Nephron (organoid): Measurements from ENCODE around the gene MAPK6.

ENCODE experiments used
- H3K27ac Mint-ChIP-seq, 3 experiments: 2 replicates each; pipeline ENCODE4 v1.8.0; 2020; ENCODE audit warnings: mixed read lengths in 3 of 3, mild to moderate bottlenecking in 2 of 3, moderate library complexity in 1 of 3
- H3K27me3 Mint-ChIP-seq: 2 replicates; pipeline ENCODE4 v1.8.0; 2021; ENCODE audit warnings: low read depth, mild to moderate bottlenecking, moderate library complexity, mixed read lengths
- H3K36me3 Mint-ChIP-seq: 2 replicates; pipeline ENCODE4 v1.8.0; 2020; ENCODE audit warnings: low read depth, mixed read lengths
- H3K4me1 Mint-ChIP-seq: 2 replicates; pipeline ENCODE4 v1.8.0; 2020; ENCODE audit warnings: mixed read lengths
- H3K4me3 Mint-ChIP-seq, 3 experiments: 2 replicates each; pipeline ENCODE4 v1.8.0; 2020; ENCODE audit warnings: mild to moderate bottlenecking in 3 of 3, mixed read lengths in 3 of 3, moderate library complexity in 2 of 3
- H3K9me3 Mint-ChIP-seq: 2 replicates; pipeline ENCODE4 v1.8.0; 2020; ENCODE audit warnings: mixed read lengths
- TF ChIP-seq, protein P1 (sequence below), 3 experiments: fragments of 200-600 bp; sonication (generic); IDR thresholded peaks; one replicate each; pipeline ENCODE4 v1.5.0; 2021; ENCODE audit warnings: antibody characterized with exemption in 3 of 3; ENCODE audit not compliant: unreplicated experiment in 3 of 3

Gene MAPK6

DNA sequence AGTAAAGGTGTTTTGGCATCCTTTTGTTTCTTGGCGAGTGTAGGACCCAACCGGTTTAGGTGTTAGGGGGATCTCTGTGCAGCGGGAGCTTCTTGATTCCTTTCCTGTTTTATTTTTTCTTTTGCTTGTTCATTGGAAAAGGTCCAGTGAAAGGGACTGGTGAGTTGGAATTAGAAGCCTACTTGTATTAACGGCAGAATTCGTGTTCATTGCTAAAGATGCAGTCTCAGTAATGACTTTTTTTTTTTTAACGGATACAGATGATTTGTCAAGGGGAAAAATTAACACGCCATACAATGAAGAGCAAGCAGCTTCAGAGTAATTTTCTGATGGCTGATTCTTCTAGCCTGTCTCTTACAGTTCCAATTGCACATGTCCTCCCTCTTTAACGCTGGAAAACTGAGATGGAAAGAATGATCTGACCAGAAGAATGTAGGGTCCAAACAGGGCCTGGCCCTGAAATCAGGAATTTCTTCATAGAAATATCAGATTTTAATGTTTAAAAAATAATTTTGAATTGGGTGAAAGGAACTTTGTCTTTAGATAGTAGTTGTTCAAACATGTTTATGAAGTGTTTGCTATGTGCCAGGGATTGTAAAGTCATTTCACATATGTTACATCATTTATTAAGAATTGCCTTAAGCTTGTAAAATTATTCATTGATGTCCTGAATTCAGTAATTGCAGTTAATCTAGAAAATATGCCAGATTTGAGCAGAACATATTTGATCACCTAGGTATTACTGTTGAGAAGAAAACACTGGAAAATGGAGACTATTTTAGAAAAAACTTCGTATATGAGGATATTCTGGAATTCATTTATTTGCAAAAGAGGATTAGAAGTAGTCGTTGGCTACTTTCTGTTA, 1.4 kb downstream of the MAPK6 start:
- Mint-ChIP-seq H3K27ac (peak overlapping the region; percentile 94 to 99 (median 96)), H3K36me3 (no peaks in the 10 kb centered on the region), H3K27me3 (peaks cover 3% of the 10 kb centered on the region), H3K9me3 (no peaks in the 10 kb centered on the region), H3K4me1 (peaks cover 33% of the 10 kb centered on the region), H3K4me3 (peak overlapping the region; percentile 88 to 92 (median 92))
- TF ChIP-seq, protein P1, sequence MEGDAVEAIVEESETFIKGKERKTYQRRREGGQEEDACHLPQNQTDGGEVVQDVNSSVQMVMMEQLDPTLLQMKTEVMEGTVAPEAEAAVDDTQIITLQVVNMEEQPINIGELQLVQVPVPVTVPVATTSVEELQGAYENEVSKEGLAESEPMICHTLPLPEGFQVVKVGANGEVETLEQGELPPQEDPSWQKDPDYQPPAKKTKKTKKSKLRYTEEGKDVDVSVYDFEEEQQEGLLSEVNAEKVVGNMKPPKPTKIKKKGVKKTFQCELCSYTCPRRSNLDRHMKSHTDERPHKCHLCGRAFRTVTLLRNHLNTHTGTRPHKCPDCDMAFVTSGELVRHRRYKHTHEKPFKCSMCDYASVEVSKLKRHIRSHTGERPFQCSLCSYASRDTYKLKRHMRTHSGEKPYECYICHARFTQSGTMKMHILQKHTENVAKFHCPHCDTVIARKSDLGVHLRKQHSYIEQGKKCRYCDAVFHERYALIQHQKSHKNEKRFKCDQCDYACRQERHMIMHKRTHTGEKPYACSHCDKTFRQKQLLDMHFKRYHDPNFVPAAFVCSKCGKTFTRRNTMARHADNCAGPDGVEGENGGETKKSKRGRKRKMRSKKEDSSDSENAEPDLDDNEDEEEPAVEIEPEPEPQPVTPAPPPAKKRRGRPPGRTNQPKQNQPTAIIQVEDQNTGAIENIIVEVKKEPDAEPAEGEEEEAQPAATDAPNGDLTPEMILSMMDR (IDR thresholded peaks at IDR 0.05; ENCODE audit: unreplicated experiment in 3 of 3) = no peak

DNA sequence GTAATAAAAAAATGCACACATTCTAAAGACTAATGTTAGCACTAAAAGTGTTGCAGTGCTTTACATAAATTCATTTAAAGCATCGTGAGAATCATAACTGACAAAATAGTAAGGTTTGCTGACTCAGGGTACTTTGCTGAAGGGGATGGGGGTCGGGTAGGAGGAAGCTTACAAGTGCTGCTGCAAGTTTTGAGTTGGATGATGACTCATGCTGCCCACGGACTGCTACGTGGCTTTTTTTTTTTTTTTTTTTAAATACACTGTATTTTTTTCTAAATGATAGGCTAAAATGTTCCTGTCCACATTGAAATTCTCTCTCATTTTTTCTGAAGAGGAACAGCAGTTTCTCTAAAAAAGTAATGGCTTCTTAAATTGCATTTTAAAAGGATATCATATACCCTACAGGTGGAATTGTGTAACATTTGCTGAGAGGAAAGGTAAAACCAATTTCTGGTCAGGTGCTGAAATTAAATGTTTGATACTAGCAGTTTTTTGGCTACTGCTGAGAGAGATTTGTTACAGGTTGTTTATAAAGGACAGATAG, 2.2 kb downstream of the MAPK6 start:
- no peaks in the 10 kb centered on the region for H3K9me3 Mint-ChIP-seq
- no peaks in the 10 kb centered on the region for H3K36me3 Mint-ChIP-seq
- H3K27ac Mint-ChIP-seq = peak overlapping the region; percentile 94 to 99 (median 96)
- H3K27me3 Mint-ChIP-seq = peaks cover 3% of the 10 kb centered on the region
- peaks cover 33% of the 10 kb centered on the region for H3K4me1 Mint-ChIP-seq
- TF ChIP-seq, protein P1 (IDR thresholded peaks at IDR 0.05; ENCODE audit: unreplicated experiment in 3 of 3) = no peak
- peak overlapping the region; percentile 88 to 92 (median 92) for H3K4me3 Mint-ChIP-seq

DNA sequence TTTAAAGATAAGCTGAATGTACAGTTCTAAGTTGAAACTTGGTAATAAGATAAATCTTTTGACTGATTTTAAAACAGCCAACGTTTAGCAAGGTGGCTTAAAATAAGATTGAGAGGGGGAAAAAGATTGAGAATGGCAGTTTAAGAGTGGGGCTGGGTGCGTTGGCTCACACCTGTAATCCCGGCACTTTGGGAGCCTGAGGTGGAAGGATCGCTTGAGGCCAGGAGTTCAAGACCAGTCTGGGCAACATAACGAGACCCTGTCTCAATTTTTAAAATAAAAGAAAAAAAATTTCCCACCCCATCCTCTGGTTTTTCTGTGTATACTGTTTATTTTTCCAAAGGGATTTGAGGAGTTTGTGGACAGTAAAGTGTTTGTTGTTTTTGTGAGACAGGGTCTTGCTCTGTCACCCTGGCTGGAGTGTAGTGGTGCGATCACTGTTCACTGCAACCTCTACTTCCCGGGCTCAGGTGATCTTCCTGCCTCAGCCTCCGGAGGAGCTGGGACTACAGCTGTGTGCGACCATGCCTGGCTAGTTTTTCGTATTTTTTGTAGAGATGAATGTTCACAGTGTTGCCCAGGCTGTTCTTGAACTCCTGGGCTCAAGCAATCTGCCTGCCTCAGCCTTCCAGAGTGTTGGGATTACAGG, 3.0 kb downstream of the MAPK6 start:
- peaks cover under 1% of the 10 kb centered on the region for H3K27me3 Mint-ChIP-seq
- peak overlapping the region; percentile 25 to 45 (median 44) for H3K4me3 Mint-ChIP-seq
- H3K9me3 Mint-ChIP-seq = no peaks in the 10 kb centered on the region
- peaks cover 33% of the 10 kb centered on the region for H3K4me1 Mint-ChIP-seq
- TF ChIP-seq, protein P1 (IDR thresholded peaks at IDR 0.05; ENCODE audit: unreplicated experiment in 3 of 3) = no peak
- H3K27ac Mint-ChIP-seq = peak overlapping the region in 2 of 3 experiments; percentile 25 to 94
- H3K36me3 Mint-ChIP-seq = no peaks in the 10 kb centered on the region

DNA sequence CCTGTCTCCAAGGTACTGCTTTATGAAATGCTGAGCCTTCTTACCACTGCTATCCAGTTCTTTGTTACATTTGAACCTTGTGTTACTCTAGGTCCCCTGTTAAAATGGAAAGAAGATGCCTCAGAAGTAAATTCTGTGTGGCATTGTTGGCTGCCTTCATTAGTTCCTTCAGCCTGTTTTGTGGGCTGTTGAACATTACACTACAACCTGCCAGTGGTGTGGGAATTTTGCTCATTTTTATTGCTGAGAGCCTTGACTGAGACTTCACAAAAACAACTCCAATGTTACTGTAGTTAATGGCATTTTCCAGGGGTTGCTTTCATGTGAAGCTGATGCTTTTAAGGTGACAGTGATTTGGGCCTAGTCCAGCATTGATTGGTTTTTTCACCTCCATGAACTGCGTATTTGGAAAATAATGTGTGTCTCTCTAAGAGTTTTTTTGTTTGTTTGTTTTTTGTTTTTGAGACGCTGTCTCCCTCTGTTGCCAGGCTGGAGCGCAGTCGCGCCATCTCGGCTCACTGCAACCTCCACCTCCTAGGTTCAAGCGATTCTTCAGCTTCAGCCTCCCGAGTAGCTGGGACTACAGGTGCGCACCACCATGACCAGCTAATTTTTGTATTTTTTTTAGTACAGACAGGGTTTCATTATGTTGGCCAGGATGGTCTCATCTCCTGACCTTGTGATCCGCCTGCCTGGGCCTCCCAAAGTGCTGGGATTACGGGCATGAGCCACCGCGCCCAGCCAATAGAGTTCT, 4.3 kb downstream of the MAPK6 start:
- peaks cover 3% of the 10 kb centered on the region for H3K36me3 Mint-ChIP-seq
- TF ChIP-seq, protein P1 (IDR thresholded peaks at IDR 0.05; ENCODE audit: unreplicated experiment in 3 of 3) = no peak
- H3K27me3 Mint-ChIP-seq = no peaks in the 10 kb centered on the region
- peak overlapping the region; percentile 51 to 86 (median 84) for H3K27ac Mint-ChIP-seq
- H3K9me3 Mint-ChIP-seq = no peaks in the 10 kb centered on the region
- peaks cover 32% of the 10 kb centered on the region for H3K4me1 Mint-ChIP-seq
- H3K4me3 Mint-ChIP-seq = peak overlapping the region; percentile 59 to 80 (median 61)

DNA sequence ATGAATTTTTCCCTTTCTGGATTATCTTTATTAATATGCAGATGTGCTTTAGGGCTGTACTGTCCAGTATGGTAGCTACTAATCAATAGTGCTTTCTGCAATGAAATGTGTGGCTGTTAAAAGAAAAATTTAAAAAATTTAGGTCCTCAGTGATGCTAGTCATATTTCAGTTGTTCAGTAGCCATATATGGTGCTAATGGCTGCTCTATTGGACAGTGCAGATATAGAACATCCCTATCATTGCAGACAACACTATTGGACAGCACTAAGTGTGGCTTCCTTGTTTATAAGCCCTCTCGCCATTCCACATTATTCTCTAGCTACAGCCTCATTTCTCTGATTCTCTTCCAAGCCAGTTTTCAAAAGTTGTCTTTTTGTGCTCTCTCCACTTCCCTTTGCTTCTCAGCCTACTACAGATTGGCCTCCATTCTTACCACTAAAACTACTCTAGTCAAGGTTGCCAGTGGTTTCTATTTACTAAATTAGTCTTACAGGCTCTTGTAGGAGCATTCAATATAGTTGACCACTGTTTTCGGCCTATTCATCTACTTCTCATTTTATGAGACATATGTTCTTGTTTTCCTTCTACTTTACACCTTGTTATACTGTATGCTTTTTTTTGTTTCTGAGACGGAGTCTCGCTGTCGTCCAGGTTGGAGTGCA, 9.5 kb downstream of the MAPK6 start:
- TF ChIP-seq, protein P1 (IDR thresholded peaks at IDR 0.05; ENCODE audit: unreplicated experiment in 3 of 3) = no peak
- no peak overlapping the region for H3K4me3 Mint-ChIP-seq

More for the DNA sequence above, 9.5 kb downstream of the MAPK6 start:
- H3K36me3 Mint-ChIP-seq = peaks cover 44% of the 10 kb centered on the region
- H3K27me3 Mint-ChIP-seq = no peaks in the 10 kb centered on the region
- peaks cover 10% of the 10 kb centered on the region for H3K4me1 Mint-ChIP-seq
- H3K9me3 Mint-ChIP-seq = peaks cover 11% of the 10 kb centered on the region
- peak overlapping the region in 1 of 3 experiments; percentile 29 for H3K27ac Mint-ChIP-seq
